Measurements from ENCODE around the gene LTBP1. TPM values are rescaled to one million over a fixed set of nuclear protein-coding genes. Genes with fewer than 3 reads are reported as not detected.

Gene LTBP1
- total RNA-seq, 1 experiment from 2014 or later: 13.9 TPM

- H3K4me3 Mint-ChIP-seq (ENCODE audit: low read depth, unreplicated experiment): no peak overlapping the region
- H3K27ac Mint-ChIP-seq (ENCODE audit: unreplicated experiment): no peak overlapping the region
- TF ChIP-seq, protein P1, sequence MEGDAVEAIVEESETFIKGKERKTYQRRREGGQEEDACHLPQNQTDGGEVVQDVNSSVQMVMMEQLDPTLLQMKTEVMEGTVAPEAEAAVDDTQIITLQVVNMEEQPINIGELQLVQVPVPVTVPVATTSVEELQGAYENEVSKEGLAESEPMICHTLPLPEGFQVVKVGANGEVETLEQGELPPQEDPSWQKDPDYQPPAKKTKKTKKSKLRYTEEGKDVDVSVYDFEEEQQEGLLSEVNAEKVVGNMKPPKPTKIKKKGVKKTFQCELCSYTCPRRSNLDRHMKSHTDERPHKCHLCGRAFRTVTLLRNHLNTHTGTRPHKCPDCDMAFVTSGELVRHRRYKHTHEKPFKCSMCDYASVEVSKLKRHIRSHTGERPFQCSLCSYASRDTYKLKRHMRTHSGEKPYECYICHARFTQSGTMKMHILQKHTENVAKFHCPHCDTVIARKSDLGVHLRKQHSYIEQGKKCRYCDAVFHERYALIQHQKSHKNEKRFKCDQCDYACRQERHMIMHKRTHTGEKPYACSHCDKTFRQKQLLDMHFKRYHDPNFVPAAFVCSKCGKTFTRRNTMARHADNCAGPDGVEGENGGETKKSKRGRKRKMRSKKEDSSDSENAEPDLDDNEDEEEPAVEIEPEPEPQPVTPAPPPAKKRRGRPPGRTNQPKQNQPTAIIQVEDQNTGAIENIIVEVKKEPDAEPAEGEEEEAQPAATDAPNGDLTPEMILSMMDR (IDR thresholded peaks at IDR 0.05; ENCODE audit: unreplicated experiment): no peak
- DNase-seq: no peak
- no peaks in the 10 kb centered on the region for H3K36me3 Mint-ChIP-seq (ENCODE audit: insufficient read depth, unreplicated experiment)
- no peaks in the 10 kb centered on the region for H3K9me3 Mint-ChIP-seq (ENCODE audit: low read depth, unreplicated experiment)
- H3K27me3 Mint-ChIP-seq (ENCODE audit: unreplicated experiment): no peaks in the 10 kb centered on the region
- intact Hi-C loops (cut with micrococcal nuclease; ENCODE audit: unreplicated experiment): no loop called here
- CTCF ChIA-PET: no interaction called here
- H3K4me1 Mint-ChIP-seq (ENCODE audit: low read depth, unreplicated experiment): peaks cover 7% of the 10 kb centered on the region
- no TSS peak for BruUV-seq (replicated peaks)
Observed at GRCh38 chr2:33190393-33190937, 243.7 kb downstream of the LTBP1 start.

DNA sequence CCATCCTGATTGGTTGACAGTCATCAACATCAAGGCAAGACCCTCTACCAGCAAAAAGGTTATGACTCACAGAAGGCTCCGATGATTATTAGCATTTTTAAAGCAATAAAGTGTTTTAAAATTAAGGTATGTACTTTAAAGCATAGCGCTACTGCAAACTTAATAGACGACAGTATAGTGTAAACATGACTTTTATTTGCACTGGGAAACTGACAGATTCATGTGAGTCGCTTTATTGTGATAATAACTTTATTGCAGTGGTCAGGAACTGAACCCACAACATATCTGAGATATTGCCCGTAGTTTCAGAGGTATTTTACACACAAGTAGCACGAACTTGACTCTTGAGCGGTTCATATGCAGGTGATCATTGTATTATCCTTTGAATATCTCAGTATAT lies 249.1 kb downstream of the LTBP1 start:
- Mint-ChIP-seq H3K4me3 (ENCODE audit: low read depth, unreplicated experiment) (no peak overlapping the region), H3K4me1 (ENCODE audit: low read depth, unreplicated experiment) (no peaks in the 10 kb centered on the region), H3K27me3 (ENCODE audit: unreplicated experiment) (no peaks in the 10 kb centered on the region), H3K9me3 (ENCODE audit: low read depth, unreplicated experiment) (no peaks in the 10 kb centered on the region), H3K27ac (ENCODE audit: unreplicated experiment) (no peak overlapping the region), H3K36me3 (ENCODE audit: insufficient read depth, unreplicated experiment) (no peaks in the 10 kb centered on the region)
- CTCF ChIA-PET: no interaction called here
- DNase-seq: no peak
- TF ChIP-seq, protein P1 (IDR thresholded peaks at IDR 0.05; ENCODE audit: unreplicated experiment): no peak
- BruUV-seq (replicated peaks): no TSS peak
- intact Hi-C loops (cut with micrococcal nuclease; ENCODE audit: unreplicated experiment): no loop called here

DNA sequence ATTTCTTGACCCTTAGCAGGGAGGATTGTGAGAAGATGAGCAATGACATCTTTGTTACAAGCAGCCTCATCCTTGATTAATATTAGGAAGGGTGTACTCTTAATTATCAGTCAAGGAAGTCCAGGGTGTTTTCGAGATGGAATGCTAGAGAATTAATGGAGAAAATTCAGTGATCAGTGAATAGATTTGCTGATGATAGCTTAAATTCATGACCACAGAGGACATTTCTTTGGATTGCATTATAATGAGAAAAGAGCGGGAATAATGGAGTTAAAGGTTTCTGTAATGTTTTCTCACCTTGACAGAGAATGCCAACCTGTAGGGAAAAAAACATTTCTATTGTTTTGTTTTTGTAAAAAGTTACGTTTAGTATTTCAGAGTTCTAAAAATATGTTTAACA lies 249.9 kb downstream of the LTBP1 start:
- no TSS peak for BruUV-seq (replicated peaks)
- Mint-ChIP-seq H3K9me3 (ENCODE audit: low read depth, unreplicated experiment) (no peaks in the 10 kb centered on the region), H3K4me1 (ENCODE audit: low read depth, unreplicated experiment) (no peaks in the 10 kb centered on the region), H3K27me3 (ENCODE audit: unreplicated experiment) (no peaks in the 10 kb centered on the region), H3K36me3 (ENCODE audit: insufficient read depth, unreplicated experiment) (no peaks in the 10 kb centered on the region), H3K27ac (ENCODE audit: unreplicated experiment) (no peak overlapping the region), H3K4me3 (ENCODE audit: low read depth, unreplicated experiment) (no peak overlapping the region)
- intact Hi-C loops (cut with micrococcal nuclease; ENCODE audit: unreplicated experiment): no loop called here
- DNase-seq: no peak
- CTCF ChIA-PET: no interaction called here
- TF ChIP-seq, protein P1 (IDR thresholded peaks at IDR 0.05; ENCODE audit: unreplicated experiment): no peak

GRCh38 chr2:33197198-33197938 lies 250.6 kb downstream of the LTBP1 start:
- no peak overlapping the region for H3K27ac Mint-ChIP-seq (ENCODE audit: unreplicated experiment)
- DNase-seq: no peak
- H3K4me1 Mint-ChIP-seq (ENCODE audit: low read depth, unreplicated experiment): no peaks in the 10 kb centered on the region
- H3K9me3 Mint-ChIP-seq (ENCODE audit: low read depth, unreplicated experiment): no peaks in the 10 kb centered on the region
- no peaks in the 10 kb centered on the region for H3K27me3 Mint-ChIP-seq (ENCODE audit: unreplicated experiment)
- H3K4me3 Mint-ChIP-seq (ENCODE audit: low read depth, unreplicated experiment): no peak overlapping the region
- TF ChIP-seq, protein P1 (IDR thresholded peaks at IDR 0.05; ENCODE audit: unreplicated experiment): no peak
- CTCF ChIA-PET: no interaction called here
- intact Hi-C loops (cut with micrococcal nuclease; ENCODE audit: unreplicated experiment): no loop called here
- BruUV-seq (replicated peaks): no TSS peak
- no peaks in the 10 kb centered on the region for H3K36me3 Mint-ChIP-seq (ENCODE audit: insufficient read depth, unreplicated experiment)

Data from Calu3 (cell line).